Neural progenitor cell (in vitro differentiated cells): ENCODE measurements around the gene AFF3. TPM values are rescaled to one million over a fixed set of nuclear protein-coding genes. Genes with fewer than 3 reads are reported as not detected.

Source experiments
- DNase-seq: peaks from one replicate; pipeline ENCODE4 v3.0.0-alpha.2; 2016; ENCODE audit warnings: low spot score
- H2AFZ ChIP-seq: fragments of 200-600 bp; sonication (generic); replicated peaks from 2 replicates; pipeline ENCODE4 v1.6.1; 2016; ENCODE audit warnings: antibody characterized with exemption
- H3F3A ChIP-seq: fragments of 200-600 bp; sonication (generic); 2 replicates; pipeline ENCODE4 v1.6.1; 2016; ENCODE audit warnings: antibody characterized with exemption, low read depth
- H3K27ac ChIP-seq: fragments of 200-600 bp; sonication (generic); 2 replicates; pipeline ENCODE4 v1.5.1; 2016; ENCODE audit warnings: mild to moderate bottlenecking
- H3K27me3 ChIP-seq: fragments of 200-600 bp; sonication (generic); 2 replicates; pipeline ENCODE4 v1.6.1; 2016; ENCODE audit warnings: mild to moderate bottlenecking, moderate library complexity
- H3K36me3 ChIP-seq: fragments of 200-600 bp; sonication (generic); 2 replicates; pipeline ENCODE4 v1.5.1; 2016
- H3K4me1 ChIP-seq: fragments of 200-600 bp; sonication (generic); 2 replicates; pipeline ENCODE4 v1.6.1; 2016; ENCODE audit warnings: mixed run types
- H3K4me2 ChIP-seq: fragments of 200-600 bp; sonication (generic); 2 replicates; pipeline ENCODE4 v1.6.1; 2016
- H3K4me3 ChIP-seq: fragments of 200-600 bp; sonication (generic); 2 replicates; pipeline ENCODE4 v1.5.1; 2016
- H3K79me2 ChIP-seq: fragments of 200-600 bp; sonication (generic); 2 replicates; pipeline ENCODE4 v1.6.1; 2016; ENCODE audit warnings: low read depth
- H3K9ac ChIP-seq: fragments of 200-600 bp; sonication (generic); 2 replicates; pipeline ENCODE4 v1.6.1; 2016
- H3K9me3 ChIP-seq: fragments of 200-600 bp; sonication (generic); 2 replicates; pipeline ENCODE4 v1.5.1; 2016; ENCODE audit warnings: low read depth
- H4K20me1 ChIP-seq: fragments of 200-600 bp; sonication (generic); 2 replicates; pipeline ENCODE4 v1.6.1; 2016; ENCODE audit warnings: low read depth
- H3K27ac Mint-ChIP-seq: 3 replicates; pipeline ENCODE4 v1.8.0; 2021; ENCODE audit warnings: mixed read lengths
- H3K27me3 Mint-ChIP-seq: 2 replicates; pipeline ENCODE4 v1.8.0; 2022; ENCODE audit warnings: low read depth, mild to moderate bottlenecking, inconsistent platforms, moderate library complexity, mixed read lengths; ENCODE audit not compliant: insufficient read depth
- H3K36me3 Mint-ChIP-seq: 3 replicates; pipeline ENCODE4 v1.8.0; 2021; ENCODE audit warnings: mixed read lengths
- H3K4me1 Mint-ChIP-seq: 3 replicates; pipeline ENCODE4 v1.8.0; 2021; ENCODE audit warnings: mixed read lengths
- H3K4me3 Mint-ChIP-seq: 3 replicates; pipeline ENCODE4 v1.8.0; 2021; ENCODE audit warnings: mild to moderate bottlenecking, moderate library complexity, mixed read lengths
- H3K9me3 Mint-ChIP-seq: 3 replicates; pipeline ENCODE4 v1.8.0; 2020; ENCODE audit warnings: mixed read lengths
- EZH2 ChIP-seq: fragments of 200-600 bp; sonication (generic); IDR thresholded peaks from 2 replicates; pipeline ENCODE4 v1.6.1; 2017; ENCODE audit warnings: antibody characterized with exemption, mild to moderate bottlenecking, moderate library complexity
- EZH2phosphoT487 ChIP-seq: fragments of 200-600 bp; sonication (generic); IDR thresholded peaks from 2 replicates; pipeline ENCODE4 v1.6.1; 2017; ENCODE audit warnings: antibody characterized with exemption
- total RNA-seq: library from RNA; depleted of rRNA; stranded (reverse); fragments of >200 nt; gene quantifications from 2 replicates; pipeline ENCODE4 v1.2.3, GENCODE V29; 2015; ENCODE audit warnings: low replicate concordance
- TF ChIP-seq, protein P1 (sequence below): fragments of 200-600 bp; sonication (generic); IDR thresholded peaks from 2 replicates; pipeline ENCODE4 v1.5.1; 2017; ENCODE audit warnings: antibody characterized with exemption, mild to moderate bottlenecking

AFF3 gene
- total RNA-seq, 1 donor from 2014 or later = 0.26 TPM

DNA sequence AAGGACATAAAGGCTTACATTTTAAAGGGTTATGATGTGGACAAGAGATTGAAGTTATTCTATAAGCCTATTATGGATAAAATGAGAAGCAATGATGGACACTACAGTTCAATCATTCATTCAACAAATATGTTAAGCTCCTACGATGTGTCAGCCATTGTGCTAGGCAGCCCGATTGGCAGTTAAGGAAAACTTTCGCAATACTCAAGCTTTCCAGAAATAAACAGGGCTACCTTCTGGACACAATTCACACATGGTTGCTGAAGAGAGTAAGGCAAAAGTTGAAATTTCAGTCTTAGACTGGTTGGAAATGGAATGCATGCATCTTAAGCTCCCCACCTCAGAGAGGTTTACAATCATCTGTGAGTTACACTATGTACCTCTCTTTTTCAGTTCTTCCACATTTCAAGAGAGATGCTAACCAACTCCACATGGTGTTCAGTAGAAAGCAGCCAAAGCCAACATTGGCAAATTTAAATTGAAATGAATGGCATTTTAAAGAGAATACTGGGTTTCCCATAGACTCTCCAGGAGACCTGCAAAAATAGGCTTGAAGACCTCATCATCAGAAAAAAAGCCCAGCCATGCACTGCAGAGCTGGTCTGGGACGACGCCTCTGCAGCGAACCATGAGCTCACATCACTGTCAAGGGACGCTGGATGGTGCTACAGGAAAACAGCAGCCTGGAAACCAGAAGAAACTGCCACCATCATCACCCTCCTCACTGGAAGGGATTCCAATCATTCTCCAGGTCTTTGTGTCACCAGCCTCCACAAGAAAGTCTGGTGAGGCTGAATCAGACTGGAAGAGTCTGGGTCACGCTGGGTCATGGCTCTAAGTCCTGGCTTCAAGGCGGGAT lies 276.3 kb downstream of the AFF3 start:
- Mint-ChIP-seq H3K27me3 (no peaks in the 10 kb centered on the region), H3K9me3 (peaks cover 2% of the 10 kb centered on the region), H3K4me3 (no peak overlapping the region), H3K36me3 (no peaks in the 10 kb centered on the region), H3K27ac (no peak overlapping the region), H3K4me1 (peaks cover 26% of the 10 kb centered on the region)
- no peaks in the 10 kb centered on the region for H3K4me1 ChIP-seq
- TF ChIP-seq EZH2phosphoT487 = no peak
- TF ChIP-seq, protein P1, sequence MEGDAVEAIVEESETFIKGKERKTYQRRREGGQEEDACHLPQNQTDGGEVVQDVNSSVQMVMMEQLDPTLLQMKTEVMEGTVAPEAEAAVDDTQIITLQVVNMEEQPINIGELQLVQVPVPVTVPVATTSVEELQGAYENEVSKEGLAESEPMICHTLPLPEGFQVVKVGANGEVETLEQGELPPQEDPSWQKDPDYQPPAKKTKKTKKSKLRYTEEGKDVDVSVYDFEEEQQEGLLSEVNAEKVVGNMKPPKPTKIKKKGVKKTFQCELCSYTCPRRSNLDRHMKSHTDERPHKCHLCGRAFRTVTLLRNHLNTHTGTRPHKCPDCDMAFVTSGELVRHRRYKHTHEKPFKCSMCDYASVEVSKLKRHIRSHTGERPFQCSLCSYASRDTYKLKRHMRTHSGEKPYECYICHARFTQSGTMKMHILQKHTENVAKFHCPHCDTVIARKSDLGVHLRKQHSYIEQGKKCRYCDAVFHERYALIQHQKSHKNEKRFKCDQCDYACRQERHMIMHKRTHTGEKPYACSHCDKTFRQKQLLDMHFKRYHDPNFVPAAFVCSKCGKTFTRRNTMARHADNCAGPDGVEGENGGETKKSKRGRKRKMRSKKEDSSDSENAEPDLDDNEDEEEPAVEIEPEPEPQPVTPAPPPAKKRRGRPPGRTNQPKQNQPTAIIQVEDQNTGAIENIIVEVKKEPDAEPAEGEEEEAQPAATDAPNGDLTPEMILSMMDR = no peak
- no peaks in the 10 kb centered on the region for H3K36me3 ChIP-seq
- no peaks in the 10 kb centered on the region for H3K79me2 ChIP-seq
- no peaks in the 10 kb centered on the region for H3K9me3 ChIP-seq
- no peak overlapping the region for H2AFZ ChIP-seq
- no peak overlapping the region for H3K4me3 ChIP-seq
- no peak overlapping the region for H3K27ac ChIP-seq
- H3K4me2 ChIP-seq = no peak overlapping the region
- DNase-seq = no peak
- H3K27me3 ChIP-seq = no peaks in the 10 kb centered on the region
- no peaks in the 10 kb centered on the region for H3F3A ChIP-seq
- no peaks in the 10 kb centered on the region for H4K20me1 ChIP-seq
- H3K9ac ChIP-seq = no peak overlapping the region

DNA sequence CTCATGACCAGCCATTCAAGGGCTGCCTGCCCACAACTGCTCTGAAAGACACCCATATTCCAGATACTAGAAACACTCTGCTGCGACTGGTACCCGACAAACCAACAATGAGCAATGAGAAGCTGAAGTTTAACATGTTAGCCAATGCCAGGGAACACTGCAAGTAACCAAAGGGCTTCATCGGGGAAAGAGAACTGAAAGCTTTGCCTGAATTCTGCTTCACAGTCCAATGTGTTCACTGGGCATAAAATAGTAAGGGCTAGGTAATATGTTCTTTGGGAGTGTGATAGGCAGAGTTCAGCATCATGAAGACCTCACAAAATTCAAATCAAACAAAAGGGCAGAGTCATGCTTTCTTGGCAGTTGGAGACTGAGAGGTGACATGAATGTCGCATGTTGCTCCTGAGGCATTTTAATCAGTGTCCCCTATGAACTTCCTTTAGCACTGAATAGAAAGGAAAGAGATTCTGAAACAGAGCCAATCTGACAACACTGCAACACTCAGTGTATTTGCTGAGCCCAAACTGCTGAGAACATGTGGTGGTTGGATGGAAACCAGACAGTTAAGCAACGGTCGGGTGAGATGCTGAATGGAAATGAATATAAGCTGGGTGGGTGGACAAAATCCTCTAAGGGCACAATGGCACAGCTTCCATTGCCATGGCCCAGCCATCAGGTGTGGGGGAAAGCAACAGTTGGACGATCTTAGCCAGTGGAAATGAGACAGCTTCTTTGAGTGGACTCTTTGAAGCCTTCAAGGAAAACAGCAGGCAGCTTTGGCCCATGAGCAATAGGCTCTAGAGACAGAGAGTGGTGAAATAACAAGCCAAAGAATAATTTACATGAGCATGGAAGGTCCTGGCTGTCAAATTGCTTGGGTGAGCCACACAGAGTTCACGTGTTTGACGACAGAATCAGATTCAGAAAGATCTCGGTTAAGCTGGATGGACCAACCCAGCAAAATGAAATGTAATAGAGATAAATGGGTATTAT lies 277.5 kb downstream of the AFF3 start:
- Mint-ChIP-seq H3K9me3 (peaks cover 2% of the 10 kb centered on the region), H3K27ac (no peak overlapping the region), H3K4me1 (peaks cover 26% of the 10 kb centered on the region), H3K27me3 (no peaks in the 10 kb centered on the region), H3K36me3 (no peaks in the 10 kb centered on the region), H3K4me3 (no peak overlapping the region)
- Histone ChIP-seq H3K4me1 (no peaks in the 10 kb centered on the region), H3K27ac (no peak overlapping the region), H3K27me3 (no peaks in the 10 kb centered on the region), H3K79me2 (no peaks in the 10 kb centered on the region), H3K4me3 (no peak overlapping the region), H3K9ac (no peak overlapping the region), H3F3A (no peaks in the 10 kb centered on the region), H3K4me2 (no peak overlapping the region), H2AFZ (no peak overlapping the region), H3K9me3 (no peaks in the 10 kb centered on the region), H3K36me3 (no peaks in the 10 kb centered on the region), H4K20me1 (no peaks in the 10 kb centered on the region)
- TF ChIP-seq EZH2phosphoT487 = no peak
- no peak for TF ChIP-seq EZH2
- TF ChIP-seq, protein P1 = no peak
- DNase-seq = no peak

DNA sequence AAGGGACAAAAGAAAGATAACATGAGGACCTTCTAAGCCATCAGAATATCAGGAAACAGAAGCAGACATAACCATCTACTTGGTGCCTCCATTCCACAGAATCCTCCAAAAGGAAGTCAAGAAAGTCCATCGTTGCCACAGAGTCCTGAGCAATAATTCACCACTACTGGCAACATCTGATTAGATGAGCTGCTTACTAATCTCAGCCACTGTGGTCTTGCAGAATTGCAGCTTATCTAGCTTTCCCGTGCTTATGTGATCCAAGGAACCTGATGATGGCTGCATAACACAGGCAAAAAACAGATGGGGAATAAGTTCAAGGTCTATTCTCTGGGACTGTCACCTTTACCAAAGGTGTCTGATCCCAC lies 278.5 kb downstream of the AFF3 start:
- no peak overlapping the region for H3K27ac ChIP-seq
- no peak overlapping the region for H3K27ac Mint-ChIP-seq
- H3K36me3 ChIP-seq = no peaks in the 10 kb centered on the region
- no peak overlapping the region for H3K4me2 ChIP-seq
- peaks cover 2% of the 10 kb centered on the region for H3K9me3 Mint-ChIP-seq
- no peak overlapping the region for H3K4me3 ChIP-seq
- H3K27me3 ChIP-seq = no peaks in the 10 kb centered on the region
- no peaks in the 10 kb centered on the region for H3K4me1 ChIP-seq
- H3K4me3 Mint-ChIP-seq = no peak overlapping the region
- no peaks in the 10 kb centered on the region for H3K79me2 ChIP-seq
- no peaks in the 10 kb centered on the region for H3F3A ChIP-seq
- peaks cover 24% of the 10 kb centered on the region for H3K4me1 Mint-ChIP-seq
- no peak overlapping the region for H2AFZ ChIP-seq
- H4K20me1 ChIP-seq = no peaks in the 10 kb centered on the region
- DNase-seq = no peak
- no peaks in the 10 kb centered on the region for H3K9me3 ChIP-seq
- no peak overlapping the region for H3K9ac ChIP-seq
- H3K36me3 Mint-ChIP-seq = no peaks in the 10 kb centered on the region
- H3K27me3 Mint-ChIP-seq = no peaks in the 10 kb centered on the region
- TF ChIP-seq, protein P1 = no peak
- TF ChIP-seq EZH2phosphoT487 = no peak
- no peak for TF ChIP-seq EZH2
